GM19193 (cell line): Measurements from ENCODE around the gene SH3GLB1.

Experiments used
- POLR2A ChIP-seq: IDR thresholded peaks from 4 replicates; pipeline ENCODE4 v1.6.1; 2011; ENCODE audit not compliant: insufficient read depth, insufficient read length; ENCODE audit errors: extremely low read depth

SH3GLB1 gene

DNA sequence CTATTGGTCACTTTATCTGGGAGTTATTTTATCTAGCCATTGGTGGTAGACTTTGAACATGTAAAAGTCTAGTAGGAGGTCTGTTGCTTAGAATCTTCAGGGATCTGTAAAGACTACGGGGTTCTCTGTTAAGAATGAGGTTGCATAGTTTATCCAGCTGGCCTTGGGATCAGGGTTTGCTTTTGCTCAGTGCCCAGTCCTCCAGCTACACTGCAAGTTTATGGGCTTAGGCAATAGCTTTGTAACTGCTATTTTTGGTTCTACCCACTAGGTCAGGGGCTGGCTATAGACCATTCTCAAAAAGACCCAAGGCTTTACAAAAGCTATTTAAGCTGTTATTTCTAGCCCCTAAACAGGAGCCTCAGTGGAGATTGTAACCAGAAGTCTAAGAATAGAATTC lies 9.8 kb downstream of the SH3GLB1 start:
- no peak for TF ChIP-seq POLR2A

GRCh38 chr1:86714561-86715244 lies 10.3 kb downstream of the SH3GLB1 start:
- no peak for TF ChIP-seq POLR2A

DNA sequence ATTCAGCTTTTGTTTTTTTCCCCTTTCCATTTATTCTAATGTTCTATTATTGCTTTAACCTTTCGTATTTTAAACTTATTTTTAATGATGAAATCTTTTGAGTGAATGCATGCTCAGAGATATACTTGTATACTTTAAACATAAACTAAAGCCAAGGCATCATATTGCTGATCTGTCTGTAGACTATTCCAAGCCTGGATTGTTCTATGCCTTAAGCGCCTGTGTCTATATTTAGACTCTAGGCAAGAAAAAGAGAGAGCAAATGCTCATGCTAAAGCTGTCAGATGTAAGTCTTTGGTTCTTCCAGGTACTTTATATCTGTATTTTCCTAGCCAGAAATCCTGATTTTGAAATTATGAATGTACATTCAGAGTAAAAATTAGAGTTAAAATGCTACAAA lies 14.4 kb downstream of the SH3GLB1 start:
- no peak for TF ChIP-seq POLR2A

GRCh38 chr1:86731416-86731815 lies 27.0 kb downstream of the SH3GLB1 start:
- no peak for TF ChIP-seq POLR2A

DNA sequence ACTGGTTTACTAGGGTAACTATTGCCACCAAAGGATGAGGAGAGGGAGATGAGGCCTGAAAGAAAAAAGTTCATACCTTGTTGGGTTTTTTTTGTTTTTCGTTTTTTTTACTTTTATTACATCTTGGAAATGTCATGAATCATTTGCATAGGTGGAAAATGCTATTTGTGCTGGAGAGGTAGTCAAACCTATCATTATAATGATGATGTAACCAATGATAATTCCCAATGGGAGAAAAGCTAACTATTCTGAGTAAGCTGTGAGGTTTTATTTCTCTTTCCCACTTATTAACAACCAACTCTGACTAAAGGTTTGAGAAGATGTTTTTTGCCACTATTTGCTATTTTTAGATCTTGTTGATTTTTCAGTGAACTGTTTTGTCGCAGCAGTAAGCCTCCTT lies 29.0 kb downstream of the SH3GLB1 start:
- no peak for TF ChIP-seq POLR2A

GRCh38 chr1:86739648-86740509 lies 35.5 kb downstream of the SH3GLB1 start:
- no peak for TF ChIP-seq POLR2A

DNA sequence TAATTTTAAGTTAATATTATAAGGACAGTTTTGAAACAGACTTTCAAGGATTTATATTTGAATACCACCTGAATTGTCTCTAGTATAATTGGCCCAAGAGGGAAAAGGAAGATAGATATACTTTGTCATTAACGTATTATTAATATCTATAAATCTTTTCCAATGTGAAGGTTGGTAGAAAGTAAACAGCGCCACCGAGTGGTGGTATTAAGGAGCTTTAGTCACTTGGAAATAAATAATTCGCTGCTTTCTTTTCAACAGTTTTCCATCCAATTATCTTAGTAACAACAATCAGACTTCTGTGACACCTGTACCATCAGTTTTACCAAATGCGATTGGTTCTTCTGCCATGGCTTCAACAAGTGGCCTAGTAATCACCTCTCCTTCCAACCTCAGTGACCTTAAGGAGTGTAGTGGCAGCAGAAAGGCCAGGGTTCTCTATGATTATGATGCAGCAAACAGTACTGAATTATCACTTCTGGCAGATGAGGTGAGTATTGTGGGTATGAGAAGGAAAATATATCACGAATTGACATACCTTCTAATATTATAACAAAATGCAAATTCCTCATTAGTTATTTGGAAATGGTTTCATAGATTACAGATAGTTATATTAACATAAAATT lies 37.7 kb downstream of the SH3GLB1 start:
- no peak for TF ChIP-seq POLR2A

GRCh38 chr1:86747304-86747703 lies 42.9 kb downstream of the SH3GLB1 start:
- TF ChIP-seq POLR2A = no peak

DNA sequence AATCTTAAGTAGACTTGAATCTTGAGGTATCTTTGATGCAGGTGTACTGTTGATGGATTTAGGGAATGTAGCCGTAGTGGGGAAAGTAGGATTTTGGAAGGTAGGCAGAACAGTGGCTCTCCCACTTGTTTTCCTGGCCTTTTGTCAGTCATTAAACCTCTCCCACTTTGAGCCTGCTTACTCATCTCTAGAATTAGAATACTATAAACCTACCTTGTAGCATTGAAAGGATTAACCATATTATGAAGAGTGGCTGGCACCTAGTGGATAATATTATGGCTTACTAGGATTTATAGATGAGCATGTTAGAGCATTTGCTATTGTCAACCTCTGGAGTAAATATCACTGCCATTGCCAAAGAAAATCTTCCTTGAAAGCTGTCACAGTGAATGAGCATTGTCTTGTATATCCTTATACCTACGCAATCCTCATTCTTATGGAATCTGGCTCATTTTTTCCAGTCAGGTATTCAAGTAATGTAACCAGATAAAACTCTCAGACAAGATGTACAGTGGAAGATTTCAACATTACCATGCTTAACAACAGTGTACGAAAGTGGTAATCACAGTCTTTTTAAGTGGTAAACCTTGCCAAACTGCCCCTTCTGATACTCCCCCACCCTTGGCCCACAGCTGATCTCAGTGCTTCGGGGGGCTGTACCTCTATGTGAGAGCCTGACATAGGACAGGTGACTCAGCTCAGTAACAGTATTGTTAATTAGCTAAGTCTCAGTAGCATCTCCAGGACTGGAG lies 44.4 kb downstream of the SH3GLB1 start:
- TF ChIP-seq POLR2A = no peak

DNA sequence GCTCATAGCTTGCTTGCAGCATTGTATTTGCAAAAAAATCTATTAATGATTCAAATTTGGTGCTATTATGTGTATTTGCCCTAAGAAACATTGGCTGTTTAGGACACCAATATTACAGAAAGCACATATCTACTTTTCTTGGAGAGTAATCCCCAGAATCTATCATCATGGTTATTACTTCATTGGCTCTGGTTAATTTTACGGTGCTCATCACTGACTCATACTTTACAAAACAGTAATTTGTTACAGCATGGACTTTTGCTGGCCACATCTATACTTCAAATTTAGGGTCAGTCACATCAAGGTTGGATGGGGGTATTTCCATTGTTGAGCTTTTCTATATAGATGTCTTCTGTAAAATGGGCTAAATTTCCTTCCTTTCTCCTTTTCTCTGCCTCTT lies 45.7 kb downstream of the SH3GLB1 start:
- TF ChIP-seq POLR2A = no peak

- TF ChIP-seq POLR2A = no peak
Measured at GRCh38 chr1:86750530-86750929, 46.2 kb downstream of the SH3GLB1 start.

DNA sequence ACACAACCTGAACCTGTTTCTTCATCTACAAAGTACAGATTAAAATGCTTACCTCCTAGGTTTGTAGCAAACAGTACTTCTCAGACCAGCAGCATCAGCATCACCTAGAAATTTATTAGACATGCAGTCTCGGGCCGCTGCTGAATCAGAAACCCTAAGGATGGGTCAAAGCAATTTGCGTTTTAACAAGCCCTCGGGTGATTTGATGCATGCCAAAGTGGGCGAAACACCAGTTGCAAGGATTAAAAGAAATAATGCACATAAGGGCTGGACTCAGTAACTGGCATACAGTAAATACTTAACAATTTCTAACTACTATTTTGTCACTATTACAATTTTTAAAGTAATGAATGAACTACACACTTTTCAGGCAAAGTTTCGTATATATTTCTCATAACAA lies 47.5 kb downstream of the SH3GLB1 start:
- TF ChIP-seq POLR2A = no peak

GRCh38 chr1:86753700-86754099 lies 49.3 kb downstream of the SH3GLB1 start:
- no peak for TF ChIP-seq POLR2A

- no peak for TF ChIP-seq POLR2A
Measured at GRCh38 chr1:86754265-86754974, 50.0 kb downstream of the SH3GLB1 start.
